Testis (tissue), 3 donors: ENCODE results near the gene LMNTD2. TPM values are rescaled to one million over a fixed set of nuclear protein-coding genes. Genes with fewer than 3 reads are reported as not detected.

Source experiments
- DNase-seq: peaks from one replicate; pipeline ENCODE4 v3.0.0-alpha.2; 2019
- H3K27ac ChIP-seq, 2 donors: fragments of 200-600 bp; sonication (generic); one replicate each; pipeline ENCODE4 v1.5.1; 2019
- H3K27me3 ChIP-seq: fragments of 200-600 bp; sonication (generic); one replicate; pipeline ENCODE4 v1.5.1; 2019
- H3K36me3 ChIP-seq: fragments of 200-600 bp; sonication (generic); one replicate; pipeline ENCODE4 v1.5.1; 2017; ENCODE audit warnings: low read depth; ENCODE audit errors: missing control alignments
- H3K4me1 ChIP-seq: fragments of 200-600 bp; sonication (generic); one replicate; pipeline ENCODE4 v1.5.1; 2019
- H3K4me3 ChIP-seq, 2 donors: fragments of 200-600 bp; sonication (generic); one replicate each; pipeline ENCODE4 v1.5.1; 2017 to 2019
- H3K9me3 ChIP-seq: fragments of 200-600 bp; sonication (generic); one replicate; pipeline ENCODE4 v1.5.1; 2017
- CTCF ChIP-seq, 3 experiments: fragments of 450-650 bp in 2 of 3; fragments of 200-600 bp in 1 of 3; sonication (generic) in 1 of 3; IDR thresholded peaks; one replicate each; pipeline ENCODE4 v1.5.1; 2016 to 2019; ENCODE audit warnings: antibody characterized with exemption in 3 of 3, mild to moderate bottlenecking in 2 of 3, moderate library complexity in 1 of 3
- POLR2A ChIP-seq: fragments of 450-650 bp; IDR thresholded peaks from one replicate; pipeline ENCODE4 v1.6.1; 2017; ENCODE audit warnings: antibody characterized with exemption, mild to moderate bottlenecking, moderate library complexity
- WGBS, 2 donors: methylation state at CpG; one replicate each; pipeline ENCODE4 v1.1.5; 2018; 5-methylcytosine and 5-hydroxymethylcytosine counted together
- intact Hi-C: fragments of 100-400 bp; cut with DNase I; formaldehyde crosslinking; loops from one replicate; pipeline ENCODE4 v1.15.1; 2023; ENCODE audit warnings: low total_unique reads
- polyA plus RNA-seq: library from polyadenylated mRNA; stranded (reverse); fragments of 350-450 nt; fragmentation: Illumina TruSeq; extraction: RNeasy Lipid Tissue Mini Kit (QIAGEN cat#74804); gene quantifications from one replicate; pipeline ENCODE4 v1.2.3, GENCODE V29; 2014; ENCODE audit warnings: low read depth, low replicate concordance; ENCODE audit not compliant: insufficient read depth
- total RNA-seq, 2 donors: library from RNA; depleted of rRNA; stranded (reverse); fragments of >200 nt; gene quantifications; one replicate each; pipeline ENCODE4 v1.2.3, GENCODE V29; 2016

Gene LMNTD2
- total and polyA plus RNA-seq, 3 donors from 2014 or later: 26.1 to 59.9 (median 29.2) TPM

- intact Hi-C loops: loop anchor here (10.0 kb wide), 1 partner anchor 170 kb away; no protein-coding TSS in a partner anchor
- WGBS, 2 donors: 0 to 9% methylated on average over 16 to 52 of the region's 60 CpGs
Measured at GRCh38 chr11:554428-555226, 5.9 kb downstream of the LMNTD2 start.

GRCh38 chr11:553988-554340, 6.6 kb downstream of the LMNTD2 start:
- Histone ChIP-seq H3K4me1 (peaks cover 12% of the 10 kb centered on the region), H3K9me3 (no peaks in the 10 kb centered on the region), H3K27ac (no peak overlapping the region), H3K4me3 (no peak overlapping the region), H3K36me3 (no peaks in the 10 kb centered on the region), H3K27me3 (no peaks in the 10 kb centered on the region)
- no peak for TF ChIP-seq CTCF (IDR thresholded peaks at IDR 0.05)
- TF ChIP-seq POLR2A: no peak
- intact Hi-C loops: loop anchor here (10.0 kb wide), 1 partner anchor 171 kb away; no protein-coding TSS in a partner anchor
- WGBS, 2 donors: 42 to 53% methylated on average over 8 to 10 of the region's 11 CpGs
- DNase-seq: no peak

More at GRCh38 chr11:554428-555226, 5.9 kb downstream of the LMNTD2 start:
- Histone ChIP-seq H3K36me3 (no peaks in the 10 kb centered on the region), H3K27ac (no peak overlapping the region), H3K9me3 (no peaks in the 10 kb centered on the region), H3K4me1 (peaks cover 12% of the 10 kb centered on the region), H3K4me3 (peak overlapping the region; percentile 32 to 46), H3K27me3 (no peaks in the 10 kb centered on the region)
- DNase-seq: peak; percentile 76
- TF ChIP-seq CTCF (IDR thresholded peaks at IDR 0.05): peak; percentile 29 to 59 (median 59)
- no peak for TF ChIP-seq POLR2A

- no peak for DNase-seq
- Histone ChIP-seq H3K9me3 (no peaks in the 10 kb centered on the region), H3K36me3 (no peaks in the 10 kb centered on the region), H3K4me1 (peaks cover 12% of the 10 kb centered on the region), H3K27ac (no peak overlapping the region), H3K4me3 (no peak overlapping the region), H3K27me3 (no peaks in the 10 kb centered on the region)
- TF ChIP-seq CTCF (IDR thresholded peaks at IDR 0.05) (no peak), POLR2A (no peak)
- 78 to 81% methylated on average over 21 to 27 of the region's 27 CpGs for WGBS, 2 donors
- intact Hi-C loops: loop anchor here (10.0 kb wide), 1 partner anchor 171 kb away; no protein-coding TSS in a partner anchor
Measured at GRCh38 chr11:553083-553987, 7.2 kb downstream of the LMNTD2 start.

GRCh38 chr11:551596-551995, 8.9 kb downstream of the LMNTD2 start:
- DNase-seq: no peak
- intact Hi-C loops: loop anchor here (10.0 kb wide), 1 partner anchor 173 kb away; no protein-coding TSS in a partner anchor
- Histone ChIP-seq H3K9me3 (no peaks in the 10 kb centered on the region), H3K4me1 (peaks cover 12% of the 10 kb centered on the region), H3K4me3 (no peak overlapping the region), H3K27me3 (no peaks in the 10 kb centered on the region), H3K27ac (no peak overlapping the region), H3K36me3 (no peaks in the 10 kb centered on the region)
- TF ChIP-seq POLR2A (no peak), CTCF (IDR thresholded peaks at IDR 0.05) (no peak)
- 54 to 72% methylated on average over 5 to 11 of the region's 12 CpGs for WGBS, 2 donors
